Mucosa of gallbladder (tissue), 1 donor: ENCODE data around the gene LACTB. TPM values are rescaled to one million over a fixed set of nuclear protein-coding genes. Genes with fewer than 3 reads are reported as not detected.

Experiments used
- DNase-seq: peaks from one replicate; pipeline ENCODE4 v3.0.0-alpha.2; 2020; ENCODE audit warnings: low spot score
- total RNA-seq: library from RNA; stranded (reverse); gene quantifications from one replicate; pipeline ENCODE4 v1.2.1, GENCODE V29; 2021
- donor health status: DM: no; HTN: no; CAD: no.

Gene LACTB
- total RNA-seq, 1 donor from 2014 or later = 20.7 TPM

DNA sequence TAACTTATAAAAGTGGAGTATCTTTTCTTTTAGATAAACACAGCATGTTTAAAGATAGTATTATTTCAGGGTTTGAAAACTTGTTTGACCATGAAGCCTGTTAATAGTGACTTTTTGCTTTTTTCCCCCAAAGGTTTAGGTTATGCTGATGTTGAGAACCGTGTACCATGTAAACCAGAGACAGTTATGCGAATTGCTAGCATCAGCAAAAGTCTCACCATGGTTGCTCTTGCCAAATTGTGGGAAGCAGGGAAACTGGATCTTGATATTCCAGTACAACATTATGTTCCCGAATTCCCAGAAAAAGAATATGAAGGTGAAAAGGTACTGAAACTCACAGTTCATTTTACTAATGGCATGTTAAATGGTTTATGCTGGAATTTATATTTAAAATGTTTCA, 5.1 kb downstream of the LACTB start:
- no peak for DNase-seq

DNA sequence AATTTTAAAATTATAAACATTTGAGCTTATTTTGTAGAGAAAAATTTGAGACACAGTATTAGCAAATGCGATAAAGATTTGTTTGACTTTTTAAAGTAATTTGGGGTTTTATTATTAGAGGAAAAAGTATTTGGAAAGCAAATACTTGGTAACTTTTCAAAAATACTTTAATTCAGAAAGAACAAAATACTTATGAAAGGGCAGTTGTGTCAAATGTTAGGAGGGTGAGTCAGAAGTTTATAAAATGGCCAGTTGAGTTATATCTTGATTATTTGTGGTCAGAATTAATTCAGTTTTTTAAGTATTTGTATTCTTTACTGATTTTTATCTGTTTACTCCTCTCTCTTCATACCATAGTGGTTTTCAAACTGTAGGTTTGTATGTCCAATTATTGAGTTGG, 12.1 kb downstream of the LACTB start:
- no peak for DNase-seq

DNA sequence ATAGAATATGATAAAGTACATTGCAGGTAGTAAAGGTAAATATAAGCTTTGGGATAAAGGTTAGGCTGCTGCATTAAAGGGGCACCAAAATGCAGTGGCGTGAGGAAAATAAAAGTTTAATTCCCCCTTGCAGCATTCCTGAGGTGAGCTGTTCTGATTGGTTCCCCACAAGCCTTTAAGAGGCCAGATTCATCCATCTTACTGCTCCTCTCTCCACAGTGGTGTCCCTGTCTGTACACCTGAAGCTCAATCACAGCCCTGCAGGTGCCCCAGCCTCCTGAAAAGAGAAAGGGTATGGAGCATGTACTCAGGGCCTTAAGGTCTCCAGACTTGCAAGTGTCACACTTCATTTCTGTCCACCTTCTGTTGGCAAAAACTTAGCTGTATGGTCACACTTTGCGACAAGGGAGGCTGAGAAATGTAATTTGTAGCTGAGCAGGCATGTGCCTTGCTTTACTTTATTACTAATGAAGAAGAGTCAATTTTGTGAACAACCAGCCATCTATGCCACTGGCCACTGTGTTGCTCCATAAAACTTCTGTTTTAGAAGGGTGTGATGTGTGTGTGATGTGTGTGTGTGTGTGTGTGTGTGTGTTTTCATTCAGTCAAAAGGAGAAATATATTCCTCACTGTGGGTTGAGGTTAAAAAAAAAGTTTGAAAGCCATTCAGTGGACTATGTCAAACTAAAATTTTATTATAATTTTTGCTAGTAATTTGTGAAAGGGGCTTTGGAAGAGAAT, 12.8 kb downstream of the LACTB start:
- DNase-seq = no peak

DNA sequence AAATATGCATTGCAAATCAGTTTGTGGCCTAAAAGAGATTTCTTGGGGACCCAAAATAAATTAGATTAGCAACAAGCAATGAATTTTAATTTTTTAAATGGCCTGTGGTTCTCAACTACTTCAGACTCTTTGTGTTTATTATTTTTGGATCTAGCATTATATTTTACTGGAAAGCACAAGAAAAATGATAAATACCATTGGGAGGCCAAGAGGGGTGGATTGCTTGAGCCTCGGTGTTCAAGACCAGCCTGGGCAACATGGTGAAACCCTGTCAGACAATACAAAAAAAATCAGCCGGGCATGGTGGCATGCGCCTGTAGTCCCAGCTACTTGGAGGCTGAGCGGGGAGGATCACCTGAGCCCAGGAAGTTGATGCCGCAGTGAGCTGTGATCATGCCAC, 13.6 kb downstream of the LACTB start:
- DNase-seq = no peak

DNA sequence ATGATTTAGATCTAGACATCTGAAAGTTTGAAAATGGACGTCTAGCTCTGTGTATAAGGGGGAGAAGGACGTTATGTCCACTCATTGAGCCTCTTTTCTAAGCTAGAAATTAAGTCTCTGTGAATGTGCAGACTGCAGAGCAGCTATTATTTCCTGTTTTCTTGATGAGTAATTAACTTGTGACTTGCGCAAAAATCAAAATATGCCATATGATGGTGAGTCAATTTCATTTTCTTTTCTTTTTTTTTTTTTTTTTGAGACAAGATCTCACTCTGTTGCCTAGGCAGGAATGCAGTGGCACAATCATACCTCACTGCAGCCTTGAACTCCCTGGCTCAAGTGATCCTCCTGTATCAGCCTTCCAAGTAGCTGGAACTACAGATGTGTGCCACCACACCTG, 14.1 kb downstream of the LACTB start:
- no peak for DNase-seq

DNA sequence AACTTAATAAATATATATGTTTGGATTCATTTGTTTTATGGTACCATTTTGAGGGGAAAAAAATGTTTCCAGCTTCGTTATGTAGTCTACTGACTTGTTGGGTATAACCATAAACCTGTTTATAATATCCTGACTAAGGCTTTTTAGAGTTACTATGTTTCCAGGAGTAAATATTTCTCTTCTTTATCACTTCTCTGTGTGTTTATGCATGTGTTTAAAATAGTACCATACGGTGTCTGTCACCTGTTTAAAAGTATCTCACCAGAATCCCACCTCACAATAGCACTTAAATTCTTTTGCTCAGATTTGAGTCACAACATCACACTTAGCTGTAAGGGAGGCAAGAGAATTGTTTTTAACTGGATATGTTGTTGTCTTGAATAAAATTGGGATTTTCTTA, 15.1 kb downstream of the LACTB start:
- DNase-seq = no peak

DNA sequence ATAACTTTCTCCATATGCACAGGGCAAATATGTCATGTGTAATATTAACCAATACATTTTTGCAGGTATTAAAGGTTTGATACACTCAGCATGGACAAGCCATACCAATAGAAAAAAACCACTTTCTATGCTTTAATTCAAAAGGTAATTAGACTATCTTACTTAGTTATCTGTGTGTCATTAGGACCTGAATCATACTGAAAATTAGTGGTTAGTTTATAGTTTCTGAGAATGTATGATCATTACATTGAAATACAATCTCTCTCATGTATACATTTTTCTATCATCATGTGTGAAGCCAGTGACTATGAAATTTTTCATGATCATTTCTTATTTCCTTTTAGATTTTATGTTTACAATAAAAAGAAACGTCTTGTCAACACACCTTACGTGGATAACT, 19.3 kb downstream of the LACTB start:
- DNase-seq = no peak

DNA sequence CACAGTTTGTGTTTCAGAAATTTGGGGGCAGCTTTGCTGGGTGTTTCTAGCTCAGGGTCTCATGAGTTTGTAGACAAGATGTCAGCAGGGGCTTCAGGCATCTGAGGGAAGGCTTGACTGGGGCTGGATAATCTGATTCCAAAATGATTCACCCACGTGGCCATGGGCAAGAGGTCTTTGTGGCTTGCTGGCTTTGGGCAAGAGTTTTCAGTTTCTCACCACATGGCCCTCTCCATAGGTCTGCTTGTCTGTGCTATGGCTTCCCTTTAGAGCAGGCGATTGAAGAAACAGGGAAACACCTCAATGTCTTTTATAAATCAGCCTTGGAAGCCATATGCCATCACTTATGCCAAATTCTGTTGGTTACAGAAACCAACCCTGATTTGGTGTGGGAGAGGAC, 23.8 kb downstream of the LACTB start:
- DNase-seq = no peak

DNA sequence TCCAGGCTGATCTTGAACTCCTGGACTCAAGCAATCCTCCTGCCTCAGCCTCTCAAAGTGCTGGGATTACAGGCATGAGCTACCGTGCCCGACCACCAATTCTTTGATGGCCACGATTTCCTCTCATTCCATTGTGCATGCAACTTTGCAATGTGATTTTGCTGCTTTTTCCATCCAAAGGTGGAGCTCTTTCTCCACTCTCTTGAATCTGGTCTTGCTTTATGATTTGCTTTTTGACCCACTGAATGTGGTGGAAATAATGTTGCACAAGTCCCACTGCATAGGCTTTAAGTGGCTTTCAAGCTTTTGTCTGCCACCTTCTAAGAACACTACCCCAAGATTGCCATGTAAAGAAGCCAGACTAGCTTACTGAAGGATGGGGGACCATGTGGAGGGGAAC, 25.0 kb downstream of the LACTB start:
- DNase-seq = no peak

DNA sequence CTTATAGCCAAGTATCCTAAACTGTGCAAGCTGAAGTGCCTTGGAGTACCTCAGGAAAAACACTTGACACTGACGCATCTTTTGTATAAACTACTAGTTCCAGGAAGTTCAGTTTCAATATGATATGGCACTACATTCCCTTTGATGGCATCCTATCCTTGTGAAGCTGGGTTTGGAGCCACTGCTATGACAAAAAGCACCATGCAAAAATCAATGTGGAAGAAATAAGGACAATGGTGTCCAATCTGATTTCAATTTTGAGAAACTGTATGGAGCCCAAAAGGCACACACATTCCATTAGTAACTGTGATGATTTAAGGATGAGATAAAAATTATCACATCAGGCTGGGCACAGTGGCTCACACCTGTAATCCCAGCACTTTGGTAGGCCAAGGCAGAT, 30.0 kb downstream of the LACTB start:
- no peak for DNase-seq

DNA sequence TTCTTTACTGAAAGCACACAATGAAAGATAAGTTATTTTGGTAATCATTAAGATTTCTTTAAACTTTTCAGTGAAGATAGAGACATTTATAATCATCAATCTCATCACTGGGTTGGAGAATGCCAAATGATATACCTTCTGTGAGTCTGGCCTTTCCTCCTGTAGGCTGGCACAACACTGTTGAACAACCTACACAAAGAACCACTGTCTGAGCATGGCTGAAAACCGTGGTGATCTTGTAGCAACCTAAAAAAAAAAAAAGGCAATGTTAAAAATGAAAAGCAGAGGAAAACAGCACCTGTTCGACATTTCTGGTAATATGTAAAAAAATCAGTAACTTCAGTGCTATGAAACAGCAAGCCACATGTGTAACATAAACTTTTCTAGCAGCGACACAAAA, 33.8 kb downstream of the LACTB start:
- DNase-seq = no peak

DNA sequence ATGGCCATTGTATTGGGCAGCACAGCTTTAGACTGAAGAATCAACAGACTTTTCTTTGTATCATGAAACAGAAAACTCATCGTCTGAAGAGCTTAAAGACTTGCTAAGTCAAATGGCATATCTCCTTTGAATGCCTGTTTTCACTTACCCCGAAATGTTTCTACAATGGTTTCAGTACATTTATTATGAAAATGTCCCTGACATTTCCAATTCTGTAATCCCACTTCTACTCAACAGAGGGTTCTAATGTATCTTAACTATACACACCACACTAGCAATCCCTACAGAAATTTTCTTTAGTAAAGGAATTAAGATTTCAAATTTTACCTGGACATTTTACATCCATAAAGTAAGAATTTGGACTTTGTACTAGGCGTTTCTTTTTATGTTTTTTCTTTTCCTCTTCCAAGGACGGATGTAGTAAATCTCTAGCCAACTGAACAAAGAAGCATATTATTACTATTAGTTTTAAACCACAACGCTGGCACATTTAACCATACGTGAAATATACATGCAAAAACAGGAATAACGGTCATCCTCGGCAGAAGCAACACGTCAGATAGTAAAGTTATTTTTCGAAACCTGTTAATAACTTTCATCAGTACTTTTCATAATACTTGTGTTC, 34.5 kb downstream of the LACTB start:
- no peak for DNase-seq

DNA sequence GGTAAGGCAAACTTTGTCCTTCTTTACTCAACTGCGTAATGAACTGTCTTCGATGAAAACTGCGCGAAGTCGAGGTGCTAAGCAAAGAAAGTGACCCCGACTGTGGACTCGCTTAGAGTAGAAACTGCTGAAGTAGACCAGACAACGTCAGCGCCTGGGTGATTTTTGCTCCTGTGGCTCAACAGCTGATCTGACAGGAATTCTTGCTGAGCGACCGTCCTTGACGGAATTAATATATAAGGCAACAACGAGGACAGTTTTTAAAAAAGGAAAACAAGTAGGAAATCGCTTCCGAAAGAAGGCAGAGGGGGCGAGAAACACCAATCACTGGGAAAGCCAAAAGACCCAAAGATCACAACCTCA, 35.1 kb downstream of the LACTB start:
- DNase-seq = peak; percentile 32

DNA sequence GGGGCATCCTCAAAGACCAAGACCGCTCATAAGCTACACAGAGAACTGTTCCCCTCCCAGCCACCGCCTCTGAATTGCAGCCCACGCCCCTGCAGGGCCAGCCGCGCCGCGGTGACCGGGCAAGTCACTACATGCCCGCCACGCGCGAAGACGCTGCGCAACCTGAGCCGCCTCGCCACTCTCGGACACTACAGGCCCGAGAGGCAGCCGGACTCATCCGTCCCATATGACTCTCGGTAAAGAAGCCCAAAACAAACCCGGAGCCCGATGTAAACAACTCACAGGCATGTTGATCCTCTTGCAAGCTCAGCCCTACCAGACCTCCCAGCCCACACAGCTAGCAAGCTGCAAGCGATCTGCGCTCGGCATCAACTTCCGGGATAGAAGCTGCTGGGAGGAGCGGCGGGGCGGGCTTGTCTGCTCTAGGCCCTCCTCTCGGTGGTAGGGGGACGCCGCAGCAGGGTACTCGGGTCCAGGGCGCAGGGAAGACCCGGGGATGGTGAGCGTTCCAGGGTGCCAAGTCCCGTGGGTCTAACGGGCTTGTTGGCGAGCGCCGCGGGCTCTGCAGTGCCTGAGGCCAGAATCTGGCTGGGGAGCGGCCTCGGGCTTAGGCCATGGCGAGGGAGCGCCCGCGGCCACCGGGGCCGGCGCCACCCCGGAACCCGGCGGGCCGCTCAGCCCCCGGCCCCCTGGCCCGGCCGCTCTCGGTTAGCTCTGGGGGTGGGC, 35.6 kb downstream of the LACTB start, which contains the start of gene RPS27L:
TSS of gene RPS27L (minus strand) at position 360 of the 726 bp plus-strand sequence. CDS start at position 288, 72 bp downstream.
- peak; percentile 88 for DNase-seq

DNA sequence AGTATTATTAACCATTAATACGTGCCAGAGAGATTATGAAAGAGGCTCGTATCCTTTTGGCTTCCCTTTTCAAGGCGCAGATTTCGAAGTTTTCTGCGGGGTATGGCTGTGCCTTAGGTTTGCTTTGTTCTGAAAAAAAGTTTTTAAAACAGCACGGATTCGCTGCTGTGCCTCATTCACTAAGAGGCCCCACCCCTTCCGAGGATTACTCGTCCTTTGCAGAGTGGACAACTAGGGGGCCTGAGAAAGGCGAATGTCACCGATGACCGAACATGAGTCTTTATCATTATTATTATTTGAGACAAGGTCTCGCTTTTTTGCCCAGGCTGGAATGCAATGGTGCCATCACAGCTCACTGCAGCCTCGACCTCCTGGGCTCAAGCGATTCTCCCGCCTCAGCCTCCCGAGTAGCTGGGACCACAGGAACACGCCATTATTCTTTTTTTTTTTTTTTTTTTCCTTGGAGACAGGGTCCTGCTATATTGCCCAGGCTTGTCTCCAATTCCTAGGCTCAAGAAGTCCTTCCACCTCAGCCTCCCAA, 36.3 kb downstream of the LACTB start:
- peak; percentile 44 for DNase-seq

DNA sequence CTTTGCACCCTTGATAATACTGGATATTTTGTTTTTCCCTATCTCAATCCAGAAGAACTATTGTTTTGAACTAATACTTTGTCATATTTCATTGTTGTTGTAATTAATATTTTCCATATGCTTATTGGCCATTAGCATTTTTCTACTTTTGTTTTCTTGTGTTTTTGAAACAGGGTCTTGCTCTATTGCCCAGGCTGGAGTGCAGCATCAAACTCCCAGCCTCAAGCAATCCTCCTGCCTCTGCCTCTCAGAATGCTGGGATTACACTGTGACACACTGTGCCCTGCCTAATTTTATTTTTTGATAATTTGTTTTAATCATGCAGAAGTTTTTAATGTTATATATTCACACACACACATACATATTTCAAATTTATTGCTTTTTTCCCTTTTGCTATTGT, 39.0 kb downstream of the LACTB start:
- no peak for DNase-seq

DNA sequence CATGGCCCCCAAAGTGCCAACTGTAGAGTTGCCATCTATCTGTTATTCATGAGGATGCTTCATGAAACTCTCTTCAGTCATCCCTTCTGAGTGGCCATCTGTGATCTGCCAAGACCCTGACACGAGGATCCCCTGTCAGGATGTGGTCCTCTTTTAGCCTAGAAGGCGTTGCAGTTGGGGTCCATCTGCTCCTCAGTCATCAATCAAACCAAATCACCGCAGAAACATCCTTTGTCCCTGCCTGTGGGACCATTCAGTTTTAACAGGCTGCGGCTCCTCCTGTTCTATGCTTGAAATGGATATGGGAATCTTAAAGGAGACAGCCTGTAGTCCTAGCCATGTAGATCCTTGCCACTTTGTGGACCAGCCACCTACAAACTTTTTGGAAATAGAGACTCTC, 41.6 kb downstream of the LACTB start:
- DNase-seq = no peak

DNA sequence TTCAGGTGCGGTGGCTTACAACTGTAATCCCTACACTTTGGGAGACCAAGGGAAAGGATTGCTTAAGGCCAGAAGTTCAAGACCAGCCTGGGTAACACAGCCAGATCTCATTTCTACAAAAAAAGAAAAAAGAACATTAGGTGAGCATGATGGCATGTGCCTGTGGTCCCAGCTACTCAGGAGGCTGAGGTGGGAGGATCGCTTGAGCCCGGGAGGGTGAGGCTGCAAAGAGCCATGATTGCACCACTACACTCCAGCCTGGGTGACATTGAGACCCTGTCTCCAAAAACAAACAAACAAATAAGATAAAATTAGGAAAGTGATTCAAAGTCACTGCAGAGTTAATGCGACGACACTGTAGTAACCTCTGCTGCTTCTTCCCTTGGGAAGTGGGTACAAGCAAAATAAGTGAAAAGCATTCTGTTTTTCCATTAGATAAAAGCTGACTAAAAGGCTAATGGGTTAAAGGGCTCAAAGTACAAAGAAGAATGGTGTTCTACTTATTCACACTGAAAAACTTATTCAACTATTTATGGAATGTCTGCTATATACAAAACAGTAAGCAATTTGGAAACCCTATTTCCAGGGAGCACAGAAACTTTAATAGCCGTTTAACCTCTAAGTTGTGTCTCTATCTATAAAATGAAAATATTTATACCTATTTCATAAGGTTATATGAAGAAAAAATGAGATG, 43.7 kb downstream of the LACTB start:
- DNase-seq = no peak

DNA sequence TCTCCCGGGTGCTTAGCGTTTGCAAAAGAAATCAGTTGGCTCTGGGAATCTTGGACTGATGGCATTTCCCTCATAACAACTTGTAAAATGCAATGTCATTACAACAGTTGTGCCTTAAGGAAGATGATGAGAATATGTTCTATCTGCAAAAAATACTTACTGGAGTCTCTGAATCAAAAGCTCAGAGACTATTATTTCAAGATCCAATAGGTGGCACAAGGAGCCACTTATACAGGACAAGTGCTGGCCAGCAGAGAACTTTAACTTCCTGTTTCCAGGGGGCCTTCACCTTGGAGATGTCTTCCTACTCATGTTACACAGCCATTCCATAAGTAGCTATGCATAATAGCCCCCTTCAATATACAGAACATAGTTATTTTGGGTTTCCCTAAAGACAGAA, 44.6 kb downstream of the LACTB start:
- DNase-seq = no peak

DNA sequence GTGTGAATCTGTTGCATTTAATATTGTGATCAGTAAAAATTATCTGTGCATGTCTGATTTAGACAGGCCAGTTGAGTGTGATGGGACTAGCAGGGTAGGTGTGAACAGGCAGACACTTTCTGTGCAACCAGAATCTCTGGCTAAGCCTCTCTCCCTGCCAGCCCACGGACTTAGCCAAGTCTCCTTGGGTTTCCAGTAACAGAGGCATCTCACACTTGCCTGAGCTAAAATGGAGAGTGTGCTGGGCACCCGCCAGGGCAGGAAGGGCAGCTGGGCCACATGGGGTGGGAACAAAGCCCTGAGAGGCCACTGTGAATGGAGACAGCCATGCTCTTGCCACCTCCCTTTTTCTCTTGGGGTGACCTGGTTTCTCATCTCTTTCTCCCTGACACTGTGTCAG, 48.1 kb downstream of the LACTB start:
- DNase-seq = no peak

DNA sequence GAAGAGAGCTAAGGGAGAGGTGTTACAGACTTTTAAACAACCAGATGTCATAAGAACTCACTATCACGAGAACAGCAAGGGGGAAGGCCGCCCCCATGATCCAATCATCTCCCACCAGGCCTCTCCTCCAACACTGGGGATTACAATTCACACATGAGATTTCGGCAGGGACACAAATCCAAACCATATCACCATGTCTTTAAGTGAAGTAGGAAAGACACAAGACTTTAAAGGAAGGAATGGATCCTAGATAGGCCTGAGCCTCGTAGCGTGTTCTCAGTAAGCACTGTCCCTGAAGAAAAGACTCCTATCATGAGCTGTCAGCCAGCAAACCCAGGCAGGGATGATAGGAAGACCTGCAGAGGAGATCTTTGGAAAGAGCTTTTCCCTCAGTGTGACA, 50.7 kb downstream of the LACTB start:
- no peak for DNase-seq

DNA sequence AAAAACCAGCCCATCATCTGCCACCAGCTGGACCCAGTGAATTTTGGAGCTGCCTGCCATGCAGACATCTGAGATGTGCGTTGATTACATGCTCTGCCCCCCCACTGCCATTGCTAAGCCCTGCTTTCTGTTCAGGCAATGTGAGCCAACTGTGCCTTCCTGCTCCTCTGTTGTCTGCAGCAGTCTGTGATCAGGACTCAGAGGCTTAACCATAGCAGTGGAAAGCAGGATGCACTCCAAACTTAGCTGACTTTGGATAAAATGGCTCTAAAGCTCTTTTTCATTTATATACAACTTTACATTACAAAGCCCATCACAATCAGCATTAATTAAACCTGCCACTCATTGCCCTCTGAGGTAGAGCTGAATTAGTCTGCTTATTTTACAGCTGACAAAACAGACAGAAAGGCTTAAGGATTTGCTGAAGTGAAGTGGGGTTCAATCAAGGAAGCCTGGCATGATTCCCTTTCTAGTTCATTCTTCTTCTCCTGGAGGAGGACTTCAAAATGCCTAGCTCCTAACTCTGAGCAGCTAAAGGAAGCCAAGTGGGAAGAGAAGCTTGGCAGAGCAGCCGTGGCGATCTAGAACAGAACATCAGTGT, 51.3 kb downstream of the LACTB start:
- no peak for DNase-seq
